Measurements from ENCODE around the gene NOX3.
"Not testable (repeated sequence)": the region's sequence is repeated elsewhere in the genome, so short reads cannot be mapped to it uniquely, and the experiment has no call there.

NOX3 gene

GRCh38 chr6:155398221-155398620 is 57.4 kb downstream of the NOX3 start:
- no peak for DNase-seq

GRCh38 chr6:155397172-155397705 is 58.4 kb downstream of the NOX3 start:
- no peak for DNase-seq

- no peak for DNase-seq
Measured at GRCh38 chr6:155396605-155397004, 59.0 kb downstream of the NOX3 start.

- DNase-seq: no peak
Measured at GRCh38 chr6:155395339-155395738, 60.3 kb downstream of the NOX3 start.

GRCh38 chr6:155389130-155389529 is 66.5 kb downstream of the NOX3 start:
- DNase-seq: no peak

- DNase-seq: no peak
Measured at GRCh38 chr6:155388591-155388990, 67.0 kb downstream of the NOX3 start.

- no peak for DNase-seq
Measured at GRCh38 chr6:155387481-155387880, 68.2 kb downstream of the NOX3 start.

GRCh38 chr6:155384321-155384952 is 71.2 kb downstream of the NOX3 start:
- no peak for DNase-seq

- DNase-seq: no peak
Measured at GRCh38 chr6:155383913-155384312, 71.7 kb downstream of the NOX3 start.

- DNase-seq: no peak
Measured at GRCh38 chr6:155382338-155382685, 73.3 kb downstream of the NOX3 start.

- no peak for DNase-seq
Measured at GRCh38 chr6:155381673-155382337, 73.8 kb downstream of the NOX3 start.

- no peak for DNase-seq
Measured at GRCh38 chr6:155380666-155381332, 74.8 kb downstream of the NOX3 start.

GRCh38 chr6:155378724-155379123 is 76.9 kb downstream of the NOX3 start:
- no peak for DNase-seq

GRCh38 chr6:155378276-155378675 is 77.4 kb downstream of the NOX3 start:
- DNase-seq: no peak

GRCh38 chr6:155377061-155377460 is 78.6 kb downstream of the NOX3 start:
- no peak for DNase-seq

- DNase-seq: no peak
Measured at GRCh38 chr6:155375801-155376200, 79.8 kb downstream of the NOX3 start.

GRCh38 chr6:155374681-155375080 is 81.0 kb downstream of the NOX3 start:
- no peak for DNase-seq

- DNase-seq: no peak
Measured at GRCh38 chr6:155373276-155373675, 82.4 kb downstream of the NOX3 start.

- no peak for DNase-seq
Measured at GRCh38 chr6:155372256-155372655, 83.4 kb downstream of the NOX3 start.

- DNase-seq: no peak
Measured at GRCh38 chr6:155371230-155371629, 84.4 kb downstream of the NOX3 start.

GRCh38 chr6:155366325-155366724 is 89.3 kb downstream of the NOX3 start:
- no peak for DNase-seq

GRCh38 chr6:155364844-155365437 is 90.7 kb downstream of the NOX3 start:
- DNase-seq: no peak

- DNase-seq: not testable (repeated sequence)
Measured at GRCh38 chr6:155364021-155364420, 91.6 kb downstream of the NOX3 start.

Measured in GOT3 (cell line).